ENCODE results near the gene FNTB. TPM values are rescaled to one million over a fixed set of nuclear protein-coding genes. Genes with fewer than 3 reads are reported as not detected.

The FNTB gene
- total RNA-seq, 2 donors from 2014 or later: 12.1 to 20.7 TPM

DNA sequence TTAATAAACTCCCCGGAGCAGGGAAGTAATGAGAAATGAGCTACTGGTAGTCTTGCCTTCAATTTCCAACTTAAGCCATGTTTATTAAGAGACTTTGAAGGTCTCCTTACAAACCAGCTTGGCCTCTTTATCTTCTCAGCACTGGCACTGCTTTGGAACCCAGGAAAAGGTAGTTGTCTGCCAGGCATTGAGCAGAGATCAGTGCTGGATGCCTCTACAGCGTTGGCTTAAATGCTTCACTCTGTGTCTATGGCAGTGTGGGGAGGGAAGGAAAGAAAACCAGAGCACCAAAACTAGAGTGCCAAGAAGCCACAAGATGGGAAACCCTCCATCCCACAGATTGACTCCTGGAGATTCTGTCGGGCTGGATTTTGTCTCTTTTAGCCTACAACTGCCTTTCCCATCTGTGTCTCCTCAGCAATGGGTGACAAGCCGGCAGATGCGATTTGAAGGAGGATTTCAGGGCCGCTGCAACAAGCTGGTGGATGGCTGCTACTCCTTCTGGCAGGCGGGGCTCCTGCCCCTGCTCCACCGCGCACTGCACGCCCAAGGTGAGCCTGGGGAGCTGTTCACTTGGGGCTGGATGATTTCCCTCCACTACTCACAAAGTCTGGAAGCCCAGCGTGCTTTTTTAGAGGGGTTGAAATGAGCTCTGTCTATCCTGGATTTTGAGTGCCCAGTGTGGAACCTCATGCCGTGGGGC lies 57.3 kb downstream of the FNTB start:
- no peaks in the 10 kb centered on the region for H3K36me3 ChIP-seq
- H3K4me3 ChIP-seq: no peak overlapping the region
- H3K4me1 ChIP-seq: peaks cover 5% of the 10 kb centered on the region
- intact Hi-C loops (cut with DNase I): no loop called here
- H3K9ac ChIP-seq (ENCODE audit: low read depth in 2 of 2, low read length in 2 of 2): no peak overlapping the region
- no peak overlapping the region for H3K27ac ChIP-seq
- DNase-seq: no peak
- no peaks in the 10 kb centered on the region for H3K9me3 ChIP-seq
- TF ChIP-seq CTCF (IDR thresholded peaks at IDR 0.05): no peak
- H3K27me3 ChIP-seq: no peaks in the 10 kb centered on the region

- Histone ChIP-seq H3K9me3 (no peaks in the 10 kb centered on the region), H3K36me3 (no peaks in the 10 kb centered on the region), H3K4me3 (no peak overlapping the region), H3K27me3 (no peaks in the 10 kb centered on the region), H3K9ac (ENCODE audit: low read depth in 2 of 2, low read length in 2 of 2) (no peak overlapping the region), H3K4me1 (peaks cover 5% of the 10 kb centered on the region), H3K27ac (no peak overlapping the region)
- DNase-seq: no peak
- no peak for TF ChIP-seq CTCF (IDR thresholded peaks at IDR 0.05)
- intact Hi-C loops (cut with DNase I): no loop called here
Observed at GRCh38 chr14:65044596-65044959, 57.9 kb downstream of the FNTB start.

- intact Hi-C loops (cut with DNase I): no loop called here
- no peaks in the 10 kb centered on the region for H3K9me3 ChIP-seq
- no peaks in the 10 kb centered on the region for H3K27me3 ChIP-seq
- H3K27ac ChIP-seq: no peak overlapping the region
- no peak overlapping the region for H3K9ac ChIP-seq (ENCODE audit: low read depth in 2 of 2, low read length in 2 of 2)
- no peak for TF ChIP-seq CTCF (IDR thresholded peaks at IDR 0.05)
- no peaks in the 10 kb centered on the region for H3K36me3 ChIP-seq
- no peak overlapping the region for H3K4me3 ChIP-seq
- no peak for DNase-seq
- H3K4me1 ChIP-seq: peaks cover 5% of the 10 kb centered on the region
Observed at GRCh38 chr14:65045006-65045405, 58.3 kb downstream of the FNTB start.

DNA sequence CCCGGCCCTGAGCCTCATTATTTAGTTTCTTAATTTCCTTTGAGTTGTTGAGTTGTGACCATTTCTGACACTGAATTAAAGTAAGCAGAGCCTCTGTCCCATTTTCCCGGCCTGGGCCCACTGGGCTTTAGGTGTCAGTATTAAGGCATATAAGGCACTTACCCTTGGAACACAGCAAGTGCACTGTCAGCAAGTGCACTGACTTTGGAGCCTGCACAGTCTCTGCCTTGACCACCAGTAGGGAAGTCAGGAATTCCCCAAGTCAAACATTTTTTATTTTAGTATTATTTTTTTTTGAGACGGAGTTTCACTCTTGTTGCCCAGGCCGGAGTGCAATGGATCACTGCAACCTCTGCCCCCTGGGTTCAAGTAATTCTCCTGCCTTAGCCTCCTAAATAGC lies 59.0 kb downstream of the FNTB start:
- peaks cover 5% of the 10 kb centered on the region for H3K4me1 ChIP-seq
- DNase-seq: no peak
- TF ChIP-seq CTCF (IDR thresholded peaks at IDR 0.05): no peak
- H3K27me3 ChIP-seq: no peaks in the 10 kb centered on the region
- H3K36me3 ChIP-seq: no peaks in the 10 kb centered on the region
- no peak overlapping the region for H3K27ac ChIP-seq
- no peak overlapping the region for H3K4me3 ChIP-seq
- H3K9ac ChIP-seq (ENCODE audit: low read depth in 2 of 2, low read length in 2 of 2): no peak overlapping the region
- no peaks in the 10 kb centered on the region for H3K9me3 ChIP-seq
- intact Hi-C loops (cut with DNase I): no loop called here

DNA sequence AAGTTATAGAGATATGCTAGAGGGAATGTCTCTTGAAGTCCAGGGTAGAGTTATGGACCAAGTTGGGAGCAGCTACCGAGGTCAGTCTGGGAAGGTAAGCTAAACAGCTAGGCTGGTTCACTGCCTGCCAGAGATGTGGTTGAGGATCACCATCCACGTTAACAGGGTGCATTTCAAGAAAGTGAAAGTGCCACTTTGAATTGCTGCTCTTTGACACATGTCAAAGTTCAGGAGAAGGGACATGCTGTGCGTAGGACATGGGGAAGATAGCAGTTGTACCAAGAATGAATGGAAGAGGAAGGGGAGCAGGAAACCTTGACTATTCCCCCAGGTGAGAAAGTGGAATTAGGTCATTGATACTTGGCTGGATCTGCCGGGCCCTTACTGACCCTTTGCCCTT lies 66.1 kb downstream of the FNTB start:
- H3K9me3 ChIP-seq: no peaks in the 10 kb centered on the region

More for the DNA sequence above, 66.1 kb downstream of the FNTB start:
- Histone ChIP-seq H3K9ac (ENCODE audit: low read depth in 2 of 2, low read length in 2 of 2) (no peak overlapping the region), H3K27me3 (no peaks in the 10 kb centered on the region), H3K4me1 (no peaks in the 10 kb centered on the region), H3K36me3 (no peaks in the 10 kb centered on the region), H3K4me3 (no peak overlapping the region), H3K27ac (no peak overlapping the region)
- intact Hi-C loops (cut with DNase I): no loop called here
- TF ChIP-seq CTCF (IDR thresholded peaks at IDR 0.05): no peak
- no peak for DNase-seq

Measured in colonic mucosa (tissue), 4 donors.